GM12878 (cell line): ENCODE data around the gene SSBP1. TPM values are rescaled to one million over a fixed set of nuclear protein-coding genes. Genes with fewer than 3 reads are reported as not detected.

Experiments used
- ATAC-seq: fragments of 200-7000 bp; cut with Tn5 transposase; 3 replicates; pipeline ENCODE4 v1.9.1; 2020; ENCODE audit warnings: mild to moderate bottlenecking, moderate library complexity
- BruUV-seq: library from RNA; stranded (reverse); fragments of 400-500 nt; replicated peaks from 2 replicates; lab custom pipeline; 2021; lab: Mats Ljungman, UMichigan
- CTCF ChIA-PET: fragments of 300-600 bp; sonication (Branson Sonifier 250); formaldehyde crosslinking; extraction: SDS; loops from one replicate; lab custom pipeline; 2021; ENCODE audit warnings: inconsistent platforms; lab: Yijun Ruan, JAX
- POLR2A ChIA-PET: fragments of 350-600 bp; formaldehyde crosslinking; extraction: SDS; loops from one replicate; lab custom pipeline; 2021; ENCODE audit warnings: inconsistent platforms; lab: Charles Lee
- RAD21 ChIA-PET: fragments of 300-600 bp; sonication (Branson Sonifier 250); formaldehyde crosslinking; loops from one replicate; lab custom pipeline; 2023; ENCODE audit warnings: antibody characterized with exemption; ENCODE audit not compliant: unreplicated experiment; lab: Charles Lee
- SMC1A ChIA-PET: fragments of 300-600 bp; sonication (Branson Sonifier 250); formaldehyde crosslinking; loops from one replicate; lab custom pipeline; 2023; ENCODE audit not compliant: unreplicated experiment, uncharacterized antibody; lab: Charles Lee
- DNase-seq: peaks from one replicate; pipeline ENCODE4 v3.0.0-alpha.2; 2011; ENCODE audit warnings: low read depth, low spot score
- FAIRE-seq: peaks from 3 replicates; lab custom pipeline; 2011; peaks lifted over from hg19 to GRCh38; lab: Jason Lieb, UNC
- H2AFZ ChIP-seq: 2 replicates; pipeline ENCODE4 v1.6.0; 2011; ENCODE audit warnings: low read depth, low read length, control low read depth; ENCODE audit not compliant: control insufficient read depth
- H3K27ac ChIP-seq: 2 replicates; pipeline ENCODE4 v1.5.1; 2011; ENCODE audit warnings: control low read depth; ENCODE audit not compliant: control insufficient read depth, insufficient read depth
- H3K27me3 ChIP-seq, 2 experiments: replicated peaks in 1 of 2; 2 replicates each; pipeline versions ENCODE4 v1.6.0 to v1.6.1; 2011; ENCODE audit warnings: low read length in 1 of 2; ENCODE audit not compliant: control insufficient read depth in 2 of 2, insufficient read depth in 2 of 2
- H3K36me3 ChIP-seq, 2 experiments: 2 replicates each; pipeline ENCODE4 v1.5.1; 2011; ENCODE audit warnings: low read length in 1 of 2; ENCODE audit not compliant: control insufficient read depth in 2 of 2, insufficient read depth in 2 of 2
- H3K4me1 ChIP-seq: 2 replicates; pipeline ENCODE4 v1.6.1; 2011; ENCODE audit warnings: mild to moderate bottlenecking, low read length, moderate library complexity, mixed read lengths; ENCODE audit not compliant: control insufficient read depth, insufficient read depth
- H3K4me2 ChIP-seq: 2 replicates; pipeline ENCODE4 v1.6.0; 2011; ENCODE audit warnings: control low read depth; ENCODE audit not compliant: control insufficient read depth, insufficient read depth
- H3K4me3 ChIP-seq: fragments of 200-600 bp; sonication (generic); 2 replicates; pipeline ENCODE4 v1.5.1; 2016
- H3K79me2 ChIP-seq: 2 replicates; pipeline ENCODE4 v1.6.0; 2011; ENCODE audit warnings: low read length; ENCODE audit not compliant: control insufficient read depth, insufficient read depth
- H3K9ac ChIP-seq: 2 replicates; pipeline ENCODE4 v1.8.0; 2011; ENCODE audit warnings: low read length, control low read depth, mixed read lengths; ENCODE audit not compliant: control insufficient read depth, insufficient read depth
- H3K9me3 ChIP-seq: replicated peaks from 3 replicates; pipeline ENCODE4 v1.5.1; 2011; ENCODE audit warnings: mild to moderate bottlenecking, low read length; ENCODE audit not compliant: control insufficient read depth, insufficient read depth
- H4K20me1 ChIP-seq: 2 replicates; pipeline ENCODE4 v1.6.0; 2011; ENCODE audit not compliant: control insufficient read depth, insufficient read depth
- BHLHE40 ChIP-seq, 2 experiments: fragments of 450-650 bp in 1 of 2; IDR thresholded peaks; 2 replicates each; pipeline ENCODE4 v1.6.1; 2011 to 2017; ENCODE audit warnings: low read depth in 2 of 2, borderline replicate concordance in 1 of 2, improper control_type of control experiment in 1 of 2, low read length in 1 of 2, mild to moderate bottlenecking in 1 of 2
- BMI1 ChIP-seq: fragments of 450-650 bp; IDR thresholded peaks from 2 replicates; pipeline ENCODE4 v1.6.1; 2016; ENCODE audit warnings: mild to moderate bottlenecking, moderate library complexity, borderline replicate concordance
- CBFB ChIP-seq: IDR thresholded peaks from 2 replicates; pipeline ENCODE4 v1.6.1; 2016; ENCODE audit warnings: antibody characterized with exemption, low read depth
- CREM ChIP-seq: IDR thresholded peaks from 2 replicates; pipeline ENCODE4 v1.6.1; 2014; ENCODE audit warnings: antibody characterized with exemption, low read depth
- EED ChIP-seq: sonication (generic); IDR thresholded peaks from 2 replicates; pipeline ENCODE4 v1.6.1; 2016; ENCODE audit warnings: antibody characterized with exemption, low read depth
- HDAC6 ChIP-seq: fragments of 200-600 bp; sonication (generic); IDR thresholded peaks from one replicate; pipeline ENCODE4 v1.8.0; 2017; ENCODE audit warnings: antibody characterized with exemption; ENCODE audit not compliant: unreplicated experiment
- IRF4 ChIP-seq: IDR thresholded peaks from 2 replicates; pipeline ENCODE4 v1.6.1; 2011; ENCODE audit warnings: low read depth, low read length
- LARP7 ChIP-seq: fragments of 450-650 bp; IDR thresholded peaks from 2 replicates; pipeline ENCODE4 v1.6.1; 2017; ENCODE audit warnings: mild to moderate bottlenecking
- NKRF ChIP-seq: fragments of 450-650 bp; conservative IDR thresholded peaks from 2 replicates; pipeline ENCODE4 v1.6.1; 2017; ENCODE audit warnings: mild to moderate bottlenecking, moderate library complexity
- PKNOX1 ChIP-seq: fragments of 450-650 bp; IDR thresholded peaks from 2 replicates; pipeline ENCODE4 v1.6.1; 2016; ENCODE audit warnings: mild to moderate bottlenecking
- SP1 ChIP-seq: IDR thresholded peaks from one replicate; pipeline ENCODE4 v1.6.1; 2011; ENCODE audit warnings: low read depth, low read length
- STAT1 ChIP-seq: fragments of 450-650 bp; conservative IDR thresholded peaks from 2 replicates; pipeline ENCODE4 v1.6.1; 2014; ENCODE audit warnings: antibody characterized with exemption, mild to moderate bottlenecking
- ZNF217 ChIP-seq: fragments of 450-650 bp; IDR thresholded peaks from 2 replicates; pipeline ENCODE4 v1.6.1; 2017; ENCODE audit warnings: antibody characterized with exemption, mild to moderate bottlenecking
- ZSCAN29 ChIP-seq: fragments of 450-650 bp; IDR thresholded peaks from 2 replicates; pipeline ENCODE4 v1.6.1; 2017; ENCODE audit warnings: mild to moderate bottlenecking, moderate library complexity
- WGBS: methylation state at CpG from one replicate; pipeline ENCODE4 v1.1.6; 2016; ENCODE audit warnings: low lambda C conversion rate; ENCODE audit not compliant: insufficient replicate concordance, insufficient coverage; ENCODE audit errors: missing lambda C conversion rate; 5-methylcytosine and 5-hydroxymethylcytosine counted together
- in situ Hi-C: fragments of 300-500 bp; cut with MboI; formaldehyde crosslinking; loops from 9 replicates; pipeline ENCODE4 v1.14.3; 2018; ENCODE audit warnings: mixed read lengths
- intact Hi-C: fragments of 100-400 bp; cut with micrococcal nuclease; formaldehyde crosslinking; loops from one replicate; pipeline ENCODE4 v1.14.2; 2022; ENCODE audit not compliant: unreplicated experiment
- polyA plus RNA-seq, 11 experiments: library from polyadenylated mRNA; depleted of rRNA in 4 of 11; unstranded in 6 of 11; stranded (reverse) in 5 of 11; fragments of >200 nt; fragmentation: Nextera tagmentation in 4 of 11; fragmentation: Illumina TruSeq in 1 of 11; extraction: Ambion mirVana in 4 of 11; extraction: Trizol in 1 of 11; gene quantifications; 1 replicate in 1 of 11; 2 replicates in 10 of 11; pipeline versions ENCODE4 v1.2.1 to v1.2.3, GENCODE V29; 2011 to 2016; ENCODE audit warnings: inconsistent platforms in 2 of 11, missing spikeins in 2 of 11, low read depth in 1 of 11
- total RNA-seq, 4 experiments: library from RNA; depleted of rRNA in 3 of 4; stranded (reverse); fragments of >200 nt in 3 of 4; fragmentation: Illumina TruSeq in 1 of 4; extraction: Trizol in 1 of 4; gene quantifications; 2 replicates each; pipeline versions ENCODE4 v1.2.1 to v1.2.3, GENCODE V29; 2013 to 2021

The SSBP1 gene
- total and polyA plus RNA-seq, 10 of the 15 experiments (the other 5 are each of a cell fraction or from before 2014, with no cell fraction given): 191 to 998 (median 418) TPM

GRCh38 chr7:141742229-141742628 lies 4.1 kb downstream of the SSBP1 start:
- H3K36me3 ChIP-seq: peaks cover 2 to 27% of the 10 kb centered on the region in 2 experiments
- TF ChIP-seq SP1 (no peak), IRF4 (no peak), STAT1 (no peak)
- TF ChIP-seq, all 136 proteins: peak for 0
- SMC1A ChIA-PET: interaction anchor here (1.3 kb wide), 1 partner anchor 42 kb away, joined by 3 read pairs; no protein-coding TSS in a partner anchor
- Histone ChIP-seq H3K27me3 (no peaks in the 10 kb centered on the region), H3K4me1 (peaks cover 4% of the 10 kb centered on the region; the same call in 1 of the 2 replicates), H3K4me2 (no peak overlapping the region), H3K27ac (no peak overlapping the region), H3K9ac (no peak overlapping the region), H3K4me3 (no peak overlapping the region), H3K79me2 (peaks cover 38% of the 10 kb centered on the region), H2AFZ (no peak overlapping the region), H3K9me3 (no peaks in the 10 kb centered on the region), H4K20me1 (no peaks in the 10 kb centered on the region)
- POLR2A ChIA-PET: no interaction called here
- intact Hi-C loops (no loop called here), in situ Hi-C loops (no loop called here)
- no peak for DNase-seq
- no peak for FAIRE-seq
- RAD21 ChIA-PET: no interaction called here
- CTCF ChIA-PET: interaction anchor here (0.6 to 4.0 kb wide), 4 partner anchors 44 to 746 kb away, joined by 3 to 12 read pairs (median 4); partner anchors contain the start of gene MRPS33
- 100% methylated on average over 1 of the region's 1 CpG for WGBS
- BruUV-seq: no TSS peak
- ATAC-seq: no peak

- in situ Hi-C loops: no loop called here
- CTCF ChIA-PET: interaction anchor here (1.6 kb wide), 1 partner anchor 17 kb away, joined by 4 read pairs; no protein-coding TSS in a partner anchor
- no TSS peak for BruUV-seq
- ATAC-seq (no peak), DNase-seq (no peak), FAIRE-seq (no peak)
- RAD21 ChIA-PET: no interaction called here
- POLR2A ChIA-PET: no interaction called here
- Histone ChIP-seq H3K9me3 (peaks cover 5% of the 10 kb centered on the region), H3K4me2 (no peak overlapping the region), H4K20me1 (no peaks in the 10 kb centered on the region), H3K27me3 (no peaks in the 10 kb centered on the region), H3K4me3 (no peak overlapping the region), H3K9ac (no peak overlapping the region), H2AFZ (no peak overlapping the region), H3K79me2 (peaks cover 24% of the 10 kb centered on the region), H3K4me1 (peaks cover 4% of the 10 kb centered on the region; the same call in 1 of the 2 replicates), H3K27ac (no peak overlapping the region), H3K36me3 (peaks cover 2 to 34% of the 10 kb centered on the region in 2 experiments)
- SMC1A ChIA-PET: interaction anchor here (1.4 kb wide), 1 partner anchor 10 kb away, joined by 3 read pairs; no protein-coding TSS in a partner anchor
- no peak for TF ChIP-seq BMI1
- TF ChIP-seq CBFB: no peak
- no peak for TF ChIP-seq BHLHE40 (IDR thresholded peaks at IDR 0.05; ENCODE audit: borderline replicate concordance in 1 of 2, low read depth in 2 of 2, low read length in 1 of 2)
- no peak for TF ChIP-seq LARP7
- TF ChIP-seq ZSCAN29: no peak
- TF ChIP-seq HDAC6: no peak
- TF ChIP-seq CREM: no peak
- no peak for TF ChIP-seq EED
- no peak for TF ChIP-seq NKRF
- no peak for TF ChIP-seq ZNF217
- TF ChIP-seq PKNOX1: no peak
- WGBS: 76% methylated on average over 2 of the region's 2 CpGs
- intact Hi-C loops: no loop called here
These were observed 6.0 kb downstream of the SSBP1 start for GRCh38 chr7:141744131-141744530.
